Measurements from ENCODE around the gene EVPLL. TPM values are rescaled to one million over a fixed set of nuclear protein-coding genes. Genes with fewer than 3 reads are reported as not detected.
A peak's percentile ranks its signal among the peaks of the same experiment; 100 is the strongest.
"Not testable (repeated sequence)": the region's sequence is repeated elsewhere in the genome, so short reads cannot be mapped to it uniquely, and the experiment has no call there.

The EVPLL gene
- total and polyA plus RNA-seq, 2 experiments from 2014 or later: 0.18 to 0.42 TPM

DNA sequence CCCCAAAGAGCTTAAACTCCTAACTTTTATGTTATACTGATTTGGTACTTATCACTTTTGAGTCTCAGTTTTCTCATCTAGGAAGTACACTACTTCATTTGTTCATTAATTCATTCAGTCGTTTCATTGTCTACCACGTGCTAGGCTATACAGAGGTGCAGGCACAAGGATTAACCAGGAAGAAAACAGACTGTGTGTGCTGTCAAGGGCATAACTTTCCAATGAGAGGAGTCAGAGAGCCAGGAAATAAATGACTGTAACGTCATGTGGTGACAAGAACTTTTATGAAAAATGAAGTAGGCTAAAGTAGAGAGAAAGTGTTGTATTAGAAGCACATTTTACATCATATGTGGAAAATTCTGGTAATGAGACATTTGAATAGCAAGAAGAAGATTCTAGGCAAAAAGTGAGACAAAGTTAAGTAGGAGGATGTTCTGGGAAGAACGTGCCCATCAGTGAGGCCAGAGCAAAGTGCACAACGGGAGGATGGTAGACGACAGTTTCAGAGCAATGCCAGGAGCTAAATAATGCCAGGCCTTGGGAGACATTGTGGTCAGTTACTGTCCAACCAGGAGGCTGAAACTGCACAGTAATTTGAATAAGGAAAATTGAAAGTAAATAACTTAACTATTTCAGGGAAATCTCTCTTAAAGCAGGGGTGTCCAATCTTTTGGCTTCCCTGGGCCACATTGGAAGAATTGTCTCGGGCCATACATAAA, 24.5 kb downstream of the EVPLL start:
- H3K36me3 ChIP-seq (ENCODE audit: insufficient read depth); H2AFZ ChIP-seq; H3K27me3 ChIP-seq (ENCODE audit: insufficient read depth); H3K9me3 Mint-ChIP-seq; H3K27ac ChIP-seq (ENCODE audit: low read depth); H3K4me2 ChIP-seq; H3F3A ChIP-seq (replicated peaks; ENCODE audit: low read depth); H3K4me3 ChIP-seq; H4K20me1 ChIP-seq (replicated peaks; ENCODE audit: insufficient read depth); H3K4me1 Mint-ChIP-seq; H3K4me3 Mint-ChIP-seq; H3K27me3 Mint-ChIP-seq (ENCODE audit: insufficient read depth, low read depth, poor library complexity); H3K36me3 Mint-ChIP-seq (ENCODE audit: low read depth); DNase-seq (ENCODE audit: low spot score); H3K79me2 ChIP-seq (replicated peaks; ENCODE audit: insufficient read depth); H3K9me2 ChIP-seq (ENCODE audit: insufficient read depth); ATAC-seq; H3K27ac Mint-ChIP-seq; H3K4me1 ChIP-seq (ENCODE audit: insufficient read depth): not testable (repeated sequence)

DNA sequence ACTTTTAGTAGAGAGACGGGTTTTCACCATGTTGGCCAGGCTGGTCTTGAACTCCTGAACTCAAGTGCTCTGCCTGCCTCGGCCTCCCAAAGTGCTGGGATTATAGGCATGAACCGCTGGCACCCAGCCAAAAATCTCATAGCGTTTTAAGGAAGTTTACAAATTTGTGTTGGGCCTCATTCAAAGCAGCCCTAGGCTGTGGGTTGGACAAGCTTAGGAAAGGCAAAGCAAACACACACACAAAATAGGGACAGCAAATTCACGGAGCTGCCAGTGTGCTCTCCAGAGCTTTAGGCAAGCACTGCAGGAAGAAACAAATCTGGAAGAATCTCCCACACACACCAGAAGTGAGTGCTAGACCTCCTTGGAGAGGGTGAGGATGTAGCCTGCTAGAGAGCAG, 25.6 kb downstream of the EVPLL start:
- not testable (repeated sequence) for H3K9me3 Mint-ChIP-seq; H3K27ac ChIP-seq (ENCODE audit: low read depth); H3K4me3 ChIP-seq; H3K4me1 ChIP-seq (ENCODE audit: insufficient read depth); DNase-seq (ENCODE audit: low spot score); H3K79me2 ChIP-seq (replicated peaks; ENCODE audit: insufficient read depth); H2AFZ ChIP-seq; H3K36me3 Mint-ChIP-seq (ENCODE audit: low read depth); H3K27ac Mint-ChIP-seq; H3K27me3 Mint-ChIP-seq (ENCODE audit: insufficient read depth, low read depth, poor library complexity); H3K27me3 ChIP-seq (ENCODE audit: insufficient read depth); H4K20me1 ChIP-seq (replicated peaks; ENCODE audit: insufficient read depth); H3K9me2 ChIP-seq (ENCODE audit: insufficient read depth); ATAC-seq; H3F3A ChIP-seq (replicated peaks; ENCODE audit: low read depth); H3K4me1 Mint-ChIP-seq; H3K4me2 ChIP-seq; H3K4me3 Mint-ChIP-seq; H3K36me3 ChIP-seq (ENCODE audit: insufficient read depth)

DNA sequence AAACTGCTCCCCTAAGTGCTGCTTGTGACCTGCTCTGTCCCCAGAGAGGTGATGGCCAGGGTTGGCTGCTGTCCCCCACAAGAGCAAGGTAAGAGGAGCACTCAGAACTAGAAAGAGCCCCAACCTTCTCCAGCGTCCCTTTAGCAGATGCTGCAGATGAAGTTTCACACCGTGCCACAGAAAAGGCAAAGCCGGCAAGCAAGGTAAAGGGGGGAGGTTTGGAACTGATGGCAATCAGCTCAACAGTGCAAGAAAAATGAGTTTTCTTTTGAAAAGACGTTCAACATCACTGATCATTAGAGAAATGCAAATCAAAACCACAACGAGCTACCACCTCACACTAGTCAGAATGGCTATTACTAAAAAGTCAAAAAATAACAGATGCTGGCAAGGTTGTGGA, 26.0 kb downstream of the EVPLL start:
- not testable (repeated sequence) for H3K9me2 ChIP-seq (ENCODE audit: insufficient read depth); H3K27me3 ChIP-seq (ENCODE audit: insufficient read depth); H3K27ac ChIP-seq (ENCODE audit: low read depth); H3K4me3 Mint-ChIP-seq; DNase-seq (ENCODE audit: low spot score); H3K36me3 Mint-ChIP-seq (ENCODE audit: low read depth); H3K27ac Mint-ChIP-seq; H3K36me3 ChIP-seq (ENCODE audit: insufficient read depth); H2AFZ ChIP-seq; H3F3A ChIP-seq (replicated peaks; ENCODE audit: low read depth); H3K4me2 ChIP-seq; H3K79me2 ChIP-seq (replicated peaks; ENCODE audit: insufficient read depth); H3K4me3 ChIP-seq; H4K20me1 ChIP-seq (replicated peaks; ENCODE audit: insufficient read depth); ATAC-seq; H3K9me3 Mint-ChIP-seq; H3K27me3 Mint-ChIP-seq (ENCODE audit: insufficient read depth, low read depth, poor library complexity); H3K4me1 ChIP-seq (ENCODE audit: insufficient read depth); H3K4me1 Mint-ChIP-seq

DNA sequence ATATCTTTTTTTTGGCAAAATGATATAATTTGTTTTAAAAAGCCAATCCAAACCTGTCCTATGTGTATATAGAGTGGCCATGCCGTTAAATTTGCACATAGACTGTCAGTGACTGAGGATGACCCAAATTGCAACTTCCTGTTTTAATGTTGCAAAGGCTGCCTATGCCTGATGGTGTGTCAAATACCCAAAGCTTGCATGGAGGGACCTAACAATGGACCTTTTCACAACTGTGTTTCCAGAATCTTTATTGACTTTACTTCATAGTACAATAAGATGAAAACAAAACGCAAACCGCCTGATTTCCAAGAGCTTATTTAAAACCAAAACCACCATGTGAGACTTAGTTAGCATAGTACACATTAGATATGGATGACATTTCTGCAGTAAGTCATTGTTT, 31.3 kb downstream of the EVPLL start:
- H3K4me3 Mint-ChIP-seq; H3K9me2 ChIP-seq (ENCODE audit: insufficient read depth); H4K20me1 ChIP-seq (replicated peaks; ENCODE audit: insufficient read depth); H3K36me3 ChIP-seq (ENCODE audit: insufficient read depth); H3K4me2 ChIP-seq; H3K36me3 Mint-ChIP-seq (ENCODE audit: low read depth); H3K27ac ChIP-seq (ENCODE audit: low read depth); H3K9me3 Mint-ChIP-seq; DNase-seq (ENCODE audit: low spot score); H3F3A ChIP-seq (replicated peaks; ENCODE audit: low read depth); H3K27me3 Mint-ChIP-seq (ENCODE audit: insufficient read depth, low read depth, poor library complexity); ATAC-seq; H3K27ac Mint-ChIP-seq; H3K4me3 ChIP-seq; H2AFZ ChIP-seq; H3K27me3 ChIP-seq (ENCODE audit: insufficient read depth): not testable (repeated sequence)
- H3K4me1 Mint-ChIP-seq: peaks cover 14% of the 10 kb centered on the region
- peaks cover 12% of the 10 kb centered on the region; the same call in 1 of the 2 replicates for H3K79me2 ChIP-seq (replicated peaks; ENCODE audit: insufficient read depth)
- H3K4me1 ChIP-seq (ENCODE audit: insufficient read depth): peaks cover 13% of the 10 kb centered on the region

DNA sequence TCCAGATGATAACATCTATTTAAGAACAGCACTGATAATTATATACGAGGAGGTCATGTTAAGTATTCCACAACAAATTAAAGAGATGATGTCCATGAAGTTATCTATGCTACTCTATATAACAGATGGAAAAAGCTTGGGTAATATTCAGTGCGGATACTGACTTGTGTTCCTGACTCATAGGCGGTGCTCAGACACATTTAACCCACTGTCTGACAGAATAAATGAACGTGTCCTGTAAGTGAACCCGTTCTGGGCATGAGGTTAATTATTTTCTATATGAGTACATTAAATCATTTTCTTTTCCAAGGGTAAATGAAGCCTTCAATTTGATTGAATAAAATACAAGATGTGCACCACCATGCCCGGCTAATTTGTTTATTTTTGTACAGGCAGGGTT, 31.7 kb downstream of the EVPLL start:
- not testable (repeated sequence) for H4K20me1 ChIP-seq (replicated peaks; ENCODE audit: insufficient read depth); H3K27ac ChIP-seq (ENCODE audit: low read depth); H2AFZ ChIP-seq; H3K9me3 Mint-ChIP-seq; H3K27me3 Mint-ChIP-seq (ENCODE audit: insufficient read depth, low read depth, poor library complexity); H3K36me3 Mint-ChIP-seq (ENCODE audit: low read depth); H3K27ac Mint-ChIP-seq; H3K9me2 ChIP-seq (ENCODE audit: insufficient read depth); H3K4me3 ChIP-seq; DNase-seq (ENCODE audit: low spot score); H3K36me3 ChIP-seq (ENCODE audit: insufficient read depth); H3K27me3 ChIP-seq (ENCODE audit: insufficient read depth); H3K4me3 Mint-ChIP-seq; H3K4me2 ChIP-seq; H3F3A ChIP-seq (replicated peaks; ENCODE audit: low read depth); ATAC-seq
- H3K4me1 ChIP-seq (ENCODE audit: insufficient read depth): peaks cover 13% of the 10 kb centered on the region
- peaks cover 14% of the 10 kb centered on the region for H3K4me1 Mint-ChIP-seq
- peaks cover 12% of the 10 kb centered on the region; the same call in 1 of the 2 replicates for H3K79me2 ChIP-seq (replicated peaks; ENCODE audit: insufficient read depth)

DNA sequence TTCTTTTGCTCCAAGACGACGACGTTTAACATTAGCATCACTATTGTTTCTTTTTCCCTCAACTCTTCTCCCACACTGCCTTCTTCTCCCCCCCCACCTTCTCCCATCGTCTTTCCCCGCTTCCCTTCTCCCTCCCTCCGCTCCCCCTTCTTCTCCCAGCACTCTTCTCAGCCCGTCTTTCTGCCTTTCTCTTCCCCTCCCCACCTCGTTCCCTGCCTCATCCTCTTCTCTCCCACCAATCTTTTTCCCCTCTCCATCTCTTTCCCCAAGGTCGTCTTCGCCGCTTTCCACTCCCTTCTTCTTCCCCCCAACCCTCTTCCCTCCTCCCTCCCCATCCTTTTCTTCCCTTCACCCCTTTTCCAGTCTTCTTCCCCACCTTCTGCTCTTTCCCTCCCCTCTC, 33.2 kb downstream of the EVPLL start:
- DNase-seq (ENCODE audit: low spot score) (peak; percentile 78), ATAC-seq (peak; percentile 42)
- Histone ChIP-seq H3K27ac (ENCODE audit: low read depth) (peak overlapping the region; percentile 98), H3K4me1 (ENCODE audit: insufficient read depth) (peaks cover 13% of the 10 kb centered on the region), H3K4me3 (peak overlapping the region; percentile 74), H3K4me2 (peak overlapping the region; percentile 85), H3K79me2 (replicated peaks; ENCODE audit: insufficient read depth) (peaks cover 12% of the 10 kb centered on the region; the same call in 1 of the 2 replicates)
- H3K9me2 ChIP-seq (ENCODE audit: insufficient read depth); H3K27me3 Mint-ChIP-seq (ENCODE audit: insufficient read depth, low read depth, poor library complexity); H2AFZ ChIP-seq; H3F3A ChIP-seq (replicated peaks; ENCODE audit: low read depth); H3K36me3 ChIP-seq (ENCODE audit: insufficient read depth); H3K36me3 Mint-ChIP-seq (ENCODE audit: low read depth); H3K9me3 Mint-ChIP-seq; H4K20me1 ChIP-seq (replicated peaks; ENCODE audit: insufficient read depth); H3K27me3 ChIP-seq (ENCODE audit: insufficient read depth): not testable (repeated sequence)
- peak overlapping the region; percentile 95 for H3K4me3 Mint-ChIP-seq
- H3K4me1 Mint-ChIP-seq: peaks cover 14% of the 10 kb centered on the region
- peak overlapping the region; percentile 92 for H3K27ac Mint-ChIP-seq

Measured in GM23338 (cell line).